ENCODE measurements around the gene MYLK2.

DNA sequence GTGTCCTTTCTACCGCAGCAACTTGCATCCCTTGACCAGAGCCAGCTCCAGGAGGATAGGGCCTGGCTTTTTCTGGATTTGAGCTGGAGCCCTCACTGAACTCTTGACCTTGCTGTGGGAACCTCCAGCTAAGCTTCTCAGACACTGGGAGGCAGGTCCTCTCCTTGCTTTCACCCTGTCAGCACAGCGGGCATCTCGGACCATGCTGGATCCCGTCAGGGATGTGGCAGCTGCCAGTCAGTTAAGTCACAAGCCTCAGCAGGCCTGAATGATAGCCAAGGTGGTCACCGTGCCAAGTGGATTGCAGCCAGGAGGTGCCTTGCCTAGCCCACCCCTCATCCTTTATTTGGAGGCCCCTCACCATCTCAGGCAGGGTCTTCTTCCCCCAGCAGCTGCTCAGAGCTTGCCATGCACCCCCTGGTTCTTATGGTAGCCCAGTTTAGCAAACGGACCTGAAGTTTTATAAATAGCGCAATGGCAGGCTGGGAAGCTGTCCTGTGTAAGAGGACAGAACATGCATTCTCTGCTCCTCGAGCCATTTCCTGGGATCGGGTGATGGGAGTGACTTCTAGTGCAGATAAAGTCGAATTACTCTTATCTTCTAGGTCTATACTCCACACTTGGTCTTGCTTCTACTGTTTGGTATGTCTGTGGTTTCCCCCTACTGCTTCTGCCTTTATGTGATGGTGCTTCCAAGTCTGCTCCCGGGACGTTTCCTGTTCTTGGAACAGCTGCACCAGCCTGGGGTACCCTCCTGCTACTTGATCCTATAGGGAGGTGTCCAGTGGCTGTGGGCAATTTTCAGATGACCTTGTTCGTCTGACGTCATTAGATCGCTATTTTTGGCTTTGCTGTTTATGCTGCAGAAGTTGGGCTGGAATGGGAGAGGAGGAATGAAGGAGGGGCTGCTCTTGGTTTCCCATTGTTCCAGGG is 7.1 kb upstream of the MYLK2 start:
- TF ChIP-seq, protein P1, sequence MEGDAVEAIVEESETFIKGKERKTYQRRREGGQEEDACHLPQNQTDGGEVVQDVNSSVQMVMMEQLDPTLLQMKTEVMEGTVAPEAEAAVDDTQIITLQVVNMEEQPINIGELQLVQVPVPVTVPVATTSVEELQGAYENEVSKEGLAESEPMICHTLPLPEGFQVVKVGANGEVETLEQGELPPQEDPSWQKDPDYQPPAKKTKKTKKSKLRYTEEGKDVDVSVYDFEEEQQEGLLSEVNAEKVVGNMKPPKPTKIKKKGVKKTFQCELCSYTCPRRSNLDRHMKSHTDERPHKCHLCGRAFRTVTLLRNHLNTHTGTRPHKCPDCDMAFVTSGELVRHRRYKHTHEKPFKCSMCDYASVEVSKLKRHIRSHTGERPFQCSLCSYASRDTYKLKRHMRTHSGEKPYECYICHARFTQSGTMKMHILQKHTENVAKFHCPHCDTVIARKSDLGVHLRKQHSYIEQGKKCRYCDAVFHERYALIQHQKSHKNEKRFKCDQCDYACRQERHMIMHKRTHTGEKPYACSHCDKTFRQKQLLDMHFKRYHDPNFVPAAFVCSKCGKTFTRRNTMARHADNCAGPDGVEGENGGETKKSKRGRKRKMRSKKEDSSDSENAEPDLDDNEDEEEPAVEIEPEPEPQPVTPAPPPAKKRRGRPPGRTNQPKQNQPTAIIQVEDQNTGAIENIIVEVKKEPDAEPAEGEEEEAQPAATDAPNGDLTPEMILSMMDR (IDR thresholded peaks at IDR 0.05) = no peak
- no peak for TF ChIP-seq POLR2A (IDR thresholded peaks at IDR 0.05)

All from lower leg skin (tissue), 3 donors.